GM18508 (cell line): ENCODE results near the gene CD109.
"Not testable (repeated sequence)": the region's sequence is repeated elsewhere in the genome, so short reads cannot be mapped to it uniquely, and the experiment has no call there.

Source experiments
- ATAC-seq: cut with Tn5 transposase; IDR thresholded peaks from one replicate; pipeline ENCODE4 v1.9.1; 2021; ENCODE audit warnings: moderate number of reproducible peaks; ENCODE audit not compliant: insufficient read depth, unreplicated experiment

Gene CD109

GRCh38 chr6:73826571-73826970 lies 130.6 kb downstream of the CD109 start:
- ATAC-seq: no peak

- no peak for ATAC-seq
These were observed 134.1 kb downstream of the CD109 start for GRCh38 chr6:73830119-73830518.

DNA sequence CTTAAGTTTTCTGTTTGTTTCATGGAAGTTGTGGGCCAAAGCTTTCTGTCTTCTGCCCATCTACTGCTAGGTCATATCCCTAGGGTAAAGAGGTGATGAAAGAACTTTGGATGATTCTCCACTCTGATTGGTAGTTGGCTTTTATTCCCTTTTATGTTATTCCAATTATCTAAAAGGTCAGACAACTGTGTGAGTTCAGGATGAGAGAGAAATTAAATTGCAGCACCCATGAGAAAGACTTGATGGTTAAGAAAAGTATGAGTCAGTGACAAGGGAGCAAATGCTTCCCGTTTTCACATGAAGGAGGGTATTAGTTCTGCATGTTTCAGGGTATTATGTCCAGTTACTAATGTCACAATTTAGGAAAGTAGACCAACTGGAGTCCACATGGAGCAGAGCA lies 136.3 kb downstream of the CD109 start:
- ATAC-seq: no peak

DNA sequence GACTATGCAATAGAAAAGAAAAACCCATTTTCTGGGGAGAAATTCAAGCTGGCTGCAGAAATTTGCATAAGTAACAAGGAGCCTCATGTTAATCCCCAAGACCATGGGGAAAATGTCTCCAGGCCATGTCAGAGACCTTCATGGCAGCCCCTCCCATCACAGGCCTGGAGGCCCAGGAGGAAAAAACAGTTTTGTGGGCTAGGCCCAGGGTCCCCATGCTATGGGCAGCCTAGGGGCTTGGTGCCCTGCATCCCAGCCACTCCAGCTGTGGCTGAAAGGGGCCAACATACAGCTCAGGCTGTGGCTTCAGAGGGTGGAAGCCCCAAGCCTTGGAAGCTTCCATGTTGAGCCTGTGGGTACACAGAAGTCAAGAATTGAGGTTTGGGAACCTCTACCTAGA lies 148.7 kb downstream of the CD109 start:
- ATAC-seq: not testable (repeated sequence)

DNA sequence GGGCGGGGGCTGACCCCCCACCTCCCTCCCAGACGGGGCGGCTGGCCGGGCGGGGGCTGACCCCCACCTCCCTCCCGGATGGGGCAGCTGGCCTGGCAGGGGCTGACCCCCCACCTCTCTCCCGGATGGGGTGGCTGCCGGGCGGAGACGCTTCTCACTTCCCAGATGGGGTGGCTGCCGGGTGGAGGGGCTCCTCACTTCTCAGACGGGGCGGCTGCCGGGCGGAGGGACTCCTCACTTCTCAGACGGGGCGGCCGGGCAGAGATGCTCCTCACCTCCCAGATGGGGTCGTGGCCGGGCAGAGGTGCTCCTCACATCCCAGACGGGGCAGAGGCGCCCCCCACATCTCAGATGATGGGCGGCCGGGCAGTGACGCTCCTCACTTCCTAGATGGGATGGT lies 155.0 kb downstream of the CD109 start:
- ATAC-seq: not testable (repeated sequence)

DNA sequence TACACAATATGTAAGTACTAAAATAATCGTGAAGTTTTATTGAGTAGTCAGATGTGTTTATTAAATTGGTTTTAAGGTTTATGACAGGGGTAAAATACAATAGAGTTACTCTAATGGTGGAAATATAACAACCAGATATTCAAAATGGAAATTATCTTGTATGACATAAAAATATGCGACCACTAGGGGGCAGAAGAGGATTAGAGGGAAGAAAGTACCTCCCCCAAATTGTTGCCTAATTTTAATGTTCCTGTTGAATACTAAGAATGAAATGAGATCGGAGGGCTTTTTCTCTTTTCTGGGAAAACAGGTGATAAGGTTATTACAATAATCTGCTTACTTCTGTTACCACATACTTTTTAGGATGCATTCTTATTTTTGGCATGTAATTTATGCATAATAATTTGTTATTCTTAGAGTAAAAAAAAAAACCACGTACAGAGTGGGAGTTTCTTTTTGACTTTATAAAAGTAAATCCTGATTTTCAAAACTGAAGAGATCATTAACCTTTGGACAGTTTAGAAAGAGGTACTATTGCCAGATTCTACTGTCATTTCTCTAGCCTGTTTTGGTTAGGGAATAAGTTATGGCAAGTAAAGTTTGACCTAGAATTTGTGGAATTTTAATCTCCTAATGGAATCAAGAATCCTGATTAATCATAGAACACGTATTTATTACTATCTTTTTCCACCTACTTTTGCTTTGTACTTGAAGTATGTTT lies 159.2 kb downstream of the CD109 start:
- ATAC-seq: no peak

- ATAC-seq: no peak
These were observed 161.4 kb downstream of the CD109 start for GRCh38 chr6:73857341-73857890.

DNA sequence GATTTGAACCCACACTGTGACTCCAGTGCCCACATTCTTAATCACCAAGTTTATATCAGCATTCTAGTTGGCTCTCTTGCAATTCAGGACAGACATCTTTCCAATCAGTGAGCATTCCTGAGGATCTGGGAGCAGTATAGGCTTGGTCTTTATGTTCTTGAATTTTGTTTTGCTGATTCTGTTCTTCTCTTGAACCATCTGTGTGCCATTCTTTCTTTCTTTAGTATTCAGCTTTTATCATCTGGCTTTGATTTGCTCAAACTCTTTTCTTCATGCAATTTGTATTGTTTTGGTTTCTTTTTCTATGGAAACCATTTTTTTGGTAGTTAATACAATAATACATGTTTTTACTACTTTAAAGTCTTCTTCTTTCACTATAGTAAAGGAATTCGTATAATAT lies 162.4 kb downstream of the CD109 start:
- no peak for ATAC-seq

- ATAC-seq: no peak
These were observed 164.3 kb downstream of the CD109 start for GRCh38 chr6:73860303-73860702.

DNA sequence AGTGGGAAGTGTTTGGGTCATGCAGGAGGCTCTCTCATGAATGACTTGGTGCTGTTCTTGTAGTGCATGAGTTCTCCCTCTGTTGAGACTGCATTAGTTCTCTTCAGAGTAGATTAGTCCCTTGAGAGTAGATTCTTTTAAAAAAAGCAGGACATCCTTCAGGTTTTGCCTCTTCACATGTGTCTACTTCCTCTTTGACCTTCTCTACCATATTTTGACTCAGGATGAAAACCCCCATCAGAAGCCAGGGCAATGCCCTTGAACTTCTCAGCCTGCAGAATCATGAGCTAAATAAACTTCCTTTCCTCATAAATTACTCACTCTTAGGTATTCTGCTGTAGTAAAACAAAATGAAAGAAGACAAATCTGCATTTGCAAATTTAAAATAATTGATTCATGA lies 170.3 kb downstream of the CD109 start:
- peak; percentile 42 for ATAC-seq

DNA sequence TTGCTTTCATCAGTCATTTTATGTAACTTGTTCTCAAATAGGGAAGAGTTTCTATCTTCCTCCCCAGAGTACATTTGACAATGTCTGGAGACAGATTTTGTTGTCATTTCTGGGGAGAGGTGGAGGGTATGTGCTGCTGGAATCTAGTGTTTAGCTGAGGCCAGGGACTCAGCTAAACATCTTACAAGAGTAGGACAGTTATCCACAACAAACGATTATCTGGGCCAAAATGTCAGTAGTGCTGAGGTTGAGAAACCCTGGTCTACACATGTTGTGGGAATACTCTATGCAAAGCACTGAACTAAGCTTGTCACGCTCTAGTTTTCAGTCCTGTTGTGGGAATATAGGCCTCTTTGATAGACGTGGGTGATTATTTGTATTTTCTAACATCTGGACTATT lies 171.4 kb downstream of the CD109 start:
- no peak for ATAC-seq

DNA sequence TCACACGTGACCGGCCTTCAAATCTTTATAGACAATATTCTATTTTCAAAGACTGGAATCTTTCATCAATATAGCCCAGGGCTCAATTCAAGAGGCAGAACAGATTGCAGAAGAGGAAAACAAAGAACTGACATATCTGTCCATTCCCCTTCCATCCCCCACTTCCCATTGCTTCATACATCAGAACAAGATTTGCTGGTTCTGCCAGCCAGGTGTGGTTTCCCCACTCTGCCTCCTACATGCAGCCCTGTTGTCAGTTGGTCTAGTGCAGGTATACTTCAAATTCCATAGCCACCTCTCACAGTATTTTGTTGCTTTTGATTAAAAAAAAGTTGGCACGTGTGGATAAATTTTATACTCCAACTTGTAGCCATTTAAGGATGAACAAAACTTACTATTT lies 174.9 kb downstream of the CD109 start:
- ATAC-seq: no peak

DNA sequence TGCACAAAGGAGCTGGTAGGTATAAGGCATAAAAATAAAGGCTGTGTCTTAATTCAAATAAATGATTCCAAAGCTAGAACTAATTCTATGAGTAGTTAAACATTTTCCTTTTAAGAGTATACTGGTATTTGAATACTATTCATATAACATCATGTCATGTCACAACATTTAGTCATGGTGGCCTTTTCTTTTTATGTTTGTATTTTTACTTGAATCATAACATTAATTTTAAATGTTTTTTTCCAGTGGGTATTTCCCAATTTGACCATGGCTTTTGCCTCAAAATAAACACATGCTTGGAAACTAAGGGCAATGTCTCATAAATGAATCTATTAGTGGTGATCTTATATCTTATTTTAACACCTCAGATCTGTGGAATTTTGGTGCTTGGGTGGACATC lies 177.1 kb downstream of the CD109 start:
- ATAC-seq: no peak
